Thyroid gland (tissue), 4 donors: ENCODE data around the gene DLG2. TPM values are rescaled to one million over a fixed set of nuclear protein-coding genes. Genes with fewer than 3 reads are reported as not detected.
A peak's percentile ranks its signal among the peaks of the same experiment; 100 is the strongest.

ENCODE experiments used
- DNase-seq, 2 donors: peaks; one replicate each; pipeline ENCODE4 v3.0.0-alpha.2; 2019
- H3K27ac ChIP-seq, 3 donors: fragments of 200-600 bp; sonication (generic); 1 replicate in 2 of 3; 2 replicates in 1 of 3; pipeline ENCODE4 v1.5.1; 2016 to 2019; ENCODE audit warnings: mild to moderate bottlenecking in 1 of 3, moderate library complexity in 1 of 3
- H3K27me3 ChIP-seq: fragments of 200-600 bp; sonication (generic); one replicate; pipeline ENCODE4 v1.5.1; 2019
- H3K36me3 ChIP-seq, 2 donors: fragments of 200-600 bp; sonication (generic); one replicate each; pipeline ENCODE4 v1.5.1; 2016 to 2019
- H3K4me1 ChIP-seq, 2 donors: fragments of 200-600 bp; sonication (generic); one replicate each; pipeline ENCODE4 v1.5.1; 2017 to 2019
- H3K4me3 ChIP-seq, 3 donors: fragments of 200-600 bp; sonication (generic); replicated peaks in 1 of 3; 1 replicate in 2 of 3; 2 replicates in 1 of 3; pipeline ENCODE4 v1.5.1; 2016; ENCODE audit warnings: mild to moderate bottlenecking in 1 of 3
- H3K9me3 ChIP-seq: fragments of 200-600 bp; sonication (generic); one replicate; pipeline ENCODE4 v1.5.1; 2017
- POLR2A ChIP-seq, 2 donors: fragments of 450-650 bp; IDR thresholded peaks; one replicate each; pipeline ENCODE4 v1.6.1; 2017; ENCODE audit warnings: antibody characterized with exemption in 2 of 2, mild to moderate bottlenecking in 2 of 2, moderate library complexity in 1 of 2
- WGBS, 2 donors: methylation state at CpG; one replicate each; pipeline ENCODE4 v1.1.5; 2017; 5-methylcytosine and 5-hydroxymethylcytosine counted together
- intact Hi-C: fragments of 100-400 bp; cut with DNase I; formaldehyde crosslinking; loops from one replicate; pipeline ENCODE4 v1.15.1; 2023
- total RNA-seq, 4 donors: library from RNA; depleted of rRNA; stranded (reverse); fragments of >200 nt; gene quantifications; one replicate each; pipeline ENCODE4 v1.2.3, GENCODE V29; 2016
- TF ChIP-seq, protein P1 (sequence below), 6 experiments: fragments of 200-600 bp in 3 of 6; fragments of 450-650 bp in 3 of 6; sonication (generic) in 3 of 6; IDR thresholded peaks; one replicate each; pipeline ENCODE4 v1.5.1; 2016 to 2019; ENCODE audit warnings: antibody characterized with exemption in 6 of 6, mild to moderate bottlenecking in 2 of 6, inconsistent platforms in 1 of 6, moderate library complexity in 1 of 6

The DLG2 gene
- total RNA-seq, 4 donors from 2014 or later = 29.4 to 79.4 (median 42.4) TPM

DNA sequence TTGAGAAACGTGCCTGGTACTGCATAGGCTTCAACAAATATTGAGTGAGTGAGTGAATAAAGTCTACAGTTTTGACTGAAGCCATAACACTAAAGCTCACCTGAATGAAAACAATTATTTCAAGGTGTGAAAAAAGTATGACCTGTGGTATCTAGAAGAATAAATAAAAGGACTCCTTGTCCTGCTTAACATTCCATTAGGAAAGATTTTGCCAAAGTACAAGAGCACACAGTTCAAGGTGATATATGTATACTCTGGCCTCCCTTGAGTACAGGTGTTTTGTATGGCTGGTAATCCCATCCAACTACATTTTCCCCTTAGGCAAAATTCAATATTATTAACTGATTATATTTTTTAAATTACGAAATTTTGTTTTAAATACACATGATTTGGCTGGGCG, 39.5 kb upstream of the DLG2 start:
- no peak for TF ChIP-seq POLR2A (IDR thresholded peaks at IDR 0.05)
- TF ChIP-seq, protein P1, sequence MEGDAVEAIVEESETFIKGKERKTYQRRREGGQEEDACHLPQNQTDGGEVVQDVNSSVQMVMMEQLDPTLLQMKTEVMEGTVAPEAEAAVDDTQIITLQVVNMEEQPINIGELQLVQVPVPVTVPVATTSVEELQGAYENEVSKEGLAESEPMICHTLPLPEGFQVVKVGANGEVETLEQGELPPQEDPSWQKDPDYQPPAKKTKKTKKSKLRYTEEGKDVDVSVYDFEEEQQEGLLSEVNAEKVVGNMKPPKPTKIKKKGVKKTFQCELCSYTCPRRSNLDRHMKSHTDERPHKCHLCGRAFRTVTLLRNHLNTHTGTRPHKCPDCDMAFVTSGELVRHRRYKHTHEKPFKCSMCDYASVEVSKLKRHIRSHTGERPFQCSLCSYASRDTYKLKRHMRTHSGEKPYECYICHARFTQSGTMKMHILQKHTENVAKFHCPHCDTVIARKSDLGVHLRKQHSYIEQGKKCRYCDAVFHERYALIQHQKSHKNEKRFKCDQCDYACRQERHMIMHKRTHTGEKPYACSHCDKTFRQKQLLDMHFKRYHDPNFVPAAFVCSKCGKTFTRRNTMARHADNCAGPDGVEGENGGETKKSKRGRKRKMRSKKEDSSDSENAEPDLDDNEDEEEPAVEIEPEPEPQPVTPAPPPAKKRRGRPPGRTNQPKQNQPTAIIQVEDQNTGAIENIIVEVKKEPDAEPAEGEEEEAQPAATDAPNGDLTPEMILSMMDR (IDR thresholded peaks at IDR 0.05) = no peak
- Histone ChIP-seq H3K27ac (no peak overlapping the region), H3K27me3 (no peaks in the 10 kb centered on the region), H3K36me3 (no peaks in the 10 kb centered on the region), H3K9me3 (no peaks in the 10 kb centered on the region), H3K4me1 (peaks cover 7 to 11% of the 10 kb centered on the region in 2 donors), H3K4me3 (no peak overlapping the region)
- 90 to 97% methylated on average over 3 of the region's 3 CpGs for WGBS, 2 donors
- intact Hi-C loops = no loop called here
- DNase-seq = no peak

DNA sequence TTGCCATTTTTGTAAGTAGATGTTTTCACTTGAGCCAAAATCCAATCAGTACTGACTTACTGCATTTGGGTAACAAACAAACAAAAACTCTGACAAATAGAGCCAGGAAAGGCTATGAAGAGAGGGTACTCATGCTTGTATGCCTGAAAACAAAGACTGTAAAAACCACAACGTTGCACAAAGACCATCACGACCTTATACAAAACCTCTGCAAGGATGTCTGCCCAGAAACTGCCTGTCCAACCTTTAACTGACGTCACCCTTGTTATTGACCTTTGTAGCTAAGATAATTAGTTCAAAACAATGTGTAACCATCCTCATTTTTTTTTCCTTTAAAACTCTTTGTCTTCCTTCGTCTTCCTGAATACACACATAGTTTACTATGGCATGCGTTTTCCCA, 38.6 kb upstream of the DLG2 start:
- WGBS, 2 donors = 85 to 87% methylated on average over 5 of the region's 5 CpGs
- DNase-seq = no peak
- Histone ChIP-seq H3K27ac (peak overlapping the region in 1 of 3 donors; percentile 95), H3K9me3 (no peaks in the 10 kb centered on the region), H3K27me3 (no peaks in the 10 kb centered on the region), H3K4me3 (no peak overlapping the region), H3K4me1 (peaks cover 16 to 17% of the 10 kb centered on the region in 2 donors), H3K36me3 (no peaks in the 10 kb centered on the region)
- intact Hi-C loops = no loop called here
- TF ChIP-seq, protein P1 (IDR thresholded peaks at IDR 0.05) = no peak
- no peak for TF ChIP-seq POLR2A (IDR thresholded peaks at IDR 0.05)

DNA sequence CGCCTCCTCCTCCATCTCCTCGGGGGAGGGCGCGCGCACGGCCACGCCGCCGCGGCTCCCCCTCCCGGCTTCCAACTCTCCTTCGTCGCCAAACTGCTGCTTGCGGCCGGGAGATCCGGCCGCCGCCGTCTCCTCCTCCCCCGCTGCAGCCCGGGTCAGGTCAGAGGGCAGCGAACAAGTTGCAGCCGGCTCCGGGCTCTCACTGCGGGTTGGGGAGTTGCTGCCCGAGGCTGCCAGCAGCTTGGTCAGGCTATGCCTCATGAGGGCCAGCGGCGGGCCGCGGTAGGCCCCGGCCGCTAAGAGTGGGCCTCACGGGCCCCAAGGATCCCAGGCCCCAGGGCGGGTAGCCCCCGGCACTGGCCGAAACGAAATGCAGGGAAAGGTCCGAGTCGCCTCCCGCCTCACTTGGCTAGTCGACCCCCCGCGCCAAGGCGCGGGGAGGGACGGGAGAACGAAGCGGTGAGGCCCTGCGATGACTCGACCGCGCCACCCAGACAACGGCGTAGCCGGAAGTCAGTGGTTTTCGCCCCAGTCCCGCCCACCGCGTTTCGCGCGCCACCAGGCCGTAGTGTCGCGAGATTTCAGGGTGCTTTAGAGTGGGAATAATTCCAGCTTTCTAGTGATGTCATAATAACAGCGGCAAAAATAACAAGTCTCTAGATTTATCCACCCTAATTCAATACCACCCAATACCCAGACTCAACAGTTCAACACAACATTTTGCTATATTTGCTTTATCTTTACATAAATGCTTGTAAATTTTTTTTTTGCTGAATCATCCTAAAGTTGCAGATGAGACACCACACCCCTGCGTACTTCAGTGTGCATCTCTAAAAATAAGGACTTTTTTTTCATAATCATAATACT, 37.7 kb upstream of the DLG2 start, which contains the start of gene CREBZF:
Gene CREBZF (minus strand): TSS at position 515 of the 867 bp plus-strand sequence. CDS start 254 bp downstream, at position 261.
- intact Hi-C loops = no loop called here
- no peaks in the 10 kb centered on the region for H3K9me3 ChIP-seq
- H3K27ac ChIP-seq = peak within 1 kb of the TSS; percentile 95 to 98 (median 96)
- H3K4me3 ChIP-seq = peak within 1 kb of the TSS; percentile 56 to 95 (median 89)
- no peaks in the 10 kb centered on the region for H3K36me3 ChIP-seq
- H3K27me3 ChIP-seq = no peaks in the 10 kb centered on the region
- peak; percentile 90 to 93 for DNase-seq
- TF ChIP-seq POLR2A (IDR thresholded peaks at IDR 0.05) = peak; percentile 94 to 98
- TF ChIP-seq, protein P1 (IDR thresholded peaks at IDR 0.05) = no peak
- 1% methylated on average over 27 to 58 of the region's 67 CpGs for WGBS, 2 donors
- H3K4me1 ChIP-seq = peaks cover 17 to 19% of the 10 kb centered on the region in 2 donors

DNA sequence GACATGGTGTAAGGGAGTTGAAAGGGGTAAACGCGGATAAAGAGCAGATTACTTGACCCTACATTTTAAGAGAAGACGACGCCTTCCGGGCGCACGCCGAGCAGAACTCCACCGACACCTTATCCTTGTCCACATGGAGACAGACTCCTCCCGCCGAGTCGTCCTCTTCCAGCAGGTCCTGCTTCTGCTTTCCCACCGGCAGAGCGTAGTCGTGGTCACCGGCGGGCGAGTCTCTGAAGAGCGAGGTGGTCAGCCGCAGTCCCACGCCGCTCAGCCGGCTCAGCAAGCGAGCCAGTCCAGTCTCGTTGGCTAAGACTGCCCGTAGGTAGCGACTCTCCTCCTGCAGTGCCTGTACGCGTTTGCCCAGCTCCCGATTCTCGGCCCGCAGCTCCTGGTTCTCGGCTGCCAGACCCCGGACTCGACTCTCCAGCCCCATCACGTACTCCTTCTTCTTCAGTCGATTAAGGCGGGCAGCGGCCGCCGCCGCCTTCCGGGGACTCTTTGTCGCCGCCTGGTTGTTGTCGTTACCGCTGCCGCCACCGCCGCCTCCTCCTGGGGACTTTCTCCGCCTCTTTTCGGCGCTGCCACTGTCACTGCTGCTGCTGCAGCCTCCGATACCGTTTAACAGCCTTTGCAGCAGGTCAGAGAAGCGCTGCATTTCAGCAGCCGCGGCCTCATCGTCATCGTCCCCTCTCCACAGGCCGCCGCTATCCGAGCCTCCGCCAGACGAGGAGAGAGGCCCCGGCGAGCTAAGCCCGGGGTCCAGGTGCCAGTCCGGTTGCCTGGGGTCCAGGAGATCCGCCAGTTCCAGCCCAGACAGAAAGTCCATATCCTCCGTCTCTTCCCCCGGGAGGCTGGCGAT, 36.8 kb upstream of the DLG2 start:
- H3K36me3 ChIP-seq = no peaks in the 10 kb centered on the region
- no peaks in the 10 kb centered on the region for H3K9me3 ChIP-seq
- TF ChIP-seq POLR2A (IDR thresholded peaks at IDR 0.05) = peak in 1 of 2 donors; percentile 45
- TF ChIP-seq, protein P1 (IDR thresholded peaks at IDR 0.05) = peak in 5 of 6 experiments; percentile 31 to 74 (median 49)
- peak; percentile 83 to 87 for DNase-seq
- peak overlapping the region; percentile 95 to 98 (median 96) for H3K27ac ChIP-seq
- peak overlapping the region; percentile 56 to 95 (median 89) for H3K4me3 ChIP-seq
- WGBS, 2 donors = 0 to 1% methylated on average over 57 to 65 of the region's 73 CpGs
- intact Hi-C loops = no loop called here
- no peaks in the 10 kb centered on the region for H3K27me3 ChIP-seq
- H3K4me1 ChIP-seq = peaks cover 19 to 22% of the 10 kb centered on the region in 2 donors
